Measurements from ENCODE around the gene PCSK5. TPM values are rescaled to one million over a fixed set of nuclear protein-coding genes. Genes with fewer than 3 reads are reported as not detected.

PCSK5 gene
- total RNA-seq, 1 experiment from 2014 or later: 6.9 TPM

GRCh38 chr9:76267284-76267652 is 376.8 kb downstream of the PCSK5 start:
- DNase-seq (ENCODE audit: low read depth, low spot score): no peak
- intact Hi-C loops (cut with micrococcal nuclease): no loop called here
- POLR2A ChIA-PET: no interaction called here
- RAD21 ChIA-PET (ENCODE audit: low non-redundant PET in 1 of 2, low total read pairs in 2 of 2, uncharacterized antibody in 2 of 2, unreplicated experiment in 2 of 2): no interaction called here
- CTCF ChIA-PET: no interaction called here
- Histone ChIP-seq H3K9me2 (ENCODE audit: insufficient read depth) (no peaks in the 10 kb centered on the region), H3K36me3 (ENCODE audit: control insufficient read depth in 1 of 2, insufficient read depth in 2 of 2, low read length in 2 of 2) (no peaks in the 10 kb centered on the region), H3K4me2 (ENCODE audit: low read length) (no peak overlapping the region), H4K20me1 (ENCODE audit: insufficient read depth) (no peaks in the 10 kb centered on the region), H3K27ac (ENCODE audit: low read depth, low read length) (no peak overlapping the region), H3K9ac (ENCODE audit: low read length) (no peak overlapping the region), H3K4me1 (ENCODE audit: control insufficient read depth in 1 of 2, insufficient read depth in 2 of 2, low read length in 2 of 2) (no peaks in the 10 kb centered on the region), H3K79me2 (ENCODE audit: insufficient read depth, low read length) (no peaks in the 10 kb centered on the region), H3K9me3 (ENCODE audit: control insufficient read depth in 1 of 2, insufficient read depth in 1 of 2, low read depth in 1 of 2, low read length in 2 of 2) (no peaks in the 10 kb centered on the region), H3K27me3 (ENCODE audit: insufficient read depth, low read length) (0 out of 2 replicates have a peak, but pooled peaks cover 3% of the 10 kb centered on the region), H2AFZ (ENCODE audit: low read depth, low read length, poor library complexity, severe bottlenecking) (no peak overlapping the region), H3K4me3 (replicated peaks in 1 of 2; ENCODE audit: low read depth in 1 of 2, low read length in 2 of 2) (no peak overlapping the region)
- BruUV-seq (replicated peaks): no TSS peak
- no peak for ATAC-seq
- TF ChIP-seq ZNF274 (IDR thresholded peaks at IDR 0.05; ENCODE audit: low read depth, low read length) (no peak), MAX (IDR thresholded peaks at IDR 0.05) (no peak), JUND (IDR thresholded peaks at IDR 0.05) (no peak), EZH2 (IDR thresholded peaks at IDR 0.05) (no peak), CTCF (IDR thresholded peaks at IDR 0.05 in 2 of 3, conservative IDR thresholded peaks at IDR 0.05 in 1 of 3; ENCODE audit: borderline replicate concordance in 1 of 3, insufficient read depth in 1 of 3, low read depth in 2 of 3, low read length in 2 of 3) (no peak), POLR2A (IDR thresholded peaks at IDR 0.05; ENCODE audit: borderline replicate concordance, extremely low read depth, insufficient read depth, insufficient read length) (no peak), CBX3 (IDR thresholded peaks at IDR 0.05; ENCODE audit: low read depth) (no peak), EGR1 (IDR thresholded peaks at IDR 0.05; ENCODE audit: low read depth) (no peak)

GRCh38 chr9:76269789-76270188 is 379.3 kb downstream of the PCSK5 start:
- Histone ChIP-seq H3K9me2 (ENCODE audit: insufficient read depth) (no peaks in the 10 kb centered on the region), H2AFZ (ENCODE audit: low read depth, low read length, poor library complexity, severe bottlenecking) (no peak overlapping the region), H3K4me1 (ENCODE audit: control insufficient read depth in 1 of 2, insufficient read depth in 2 of 2, low read length in 2 of 2) (no peaks in the 10 kb centered on the region), H3K27ac (ENCODE audit: low read depth, low read length) (no peak overlapping the region), H3K79me2 (ENCODE audit: insufficient read depth, low read length) (no peaks in the 10 kb centered on the region), H4K20me1 (ENCODE audit: insufficient read depth) (no peaks in the 10 kb centered on the region), H3K27me3 (ENCODE audit: insufficient read depth, low read length) (0 out of 2 replicates have a peak, but pooled peaks cover 9% of the 10 kb centered on the region), H3K4me2 (ENCODE audit: low read length) (no peak overlapping the region), H3K36me3 (ENCODE audit: control insufficient read depth in 1 of 2, insufficient read depth in 2 of 2, low read length in 2 of 2) (no peaks in the 10 kb centered on the region), H3K9ac (ENCODE audit: low read length) (no peak overlapping the region), H3K9me3 (ENCODE audit: control insufficient read depth in 1 of 2, insufficient read depth in 1 of 2, low read depth in 1 of 2, low read length in 2 of 2) (no peaks in the 10 kb centered on the region), H3K4me3 (replicated peaks in 1 of 2; ENCODE audit: low read depth in 1 of 2, low read length in 2 of 2) (no peak overlapping the region)
- no TSS peak for BruUV-seq (replicated peaks)
- ChIA-PET CTCF (no interaction called here), RAD21 (ENCODE audit: low non-redundant PET in 1 of 2, low total read pairs in 2 of 2, uncharacterized antibody in 2 of 2, unreplicated experiment in 2 of 2) (no interaction called here), POLR2A (no interaction called here)
- DNase-seq (ENCODE audit: low read depth, low spot score) (no peak), ATAC-seq (no peak)
- intact Hi-C loops (cut with micrococcal nuclease): no loop called here
- TF ChIP-seq SRF (IDR thresholded peaks at IDR 0.05; ENCODE audit: low read depth) (no peak), EZH2 (IDR thresholded peaks at IDR 0.05) (no peak), FOSL1 (IDR thresholded peaks at IDR 0.05; ENCODE audit: low read depth) (no peak), TCF7L2 (IDR thresholded peaks at IDR 0.05; ENCODE audit: borderline replicate concordance, extremely low read depth, insufficient read depth, insufficient read length) (no peak), JUND (IDR thresholded peaks at IDR 0.05) (no peak), CTCF (IDR thresholded peaks at IDR 0.05 in 2 of 3, conservative IDR thresholded peaks at IDR 0.05 in 1 of 3; ENCODE audit: borderline replicate concordance in 1 of 3, insufficient read depth in 1 of 3, low read depth in 2 of 3, low read length in 2 of 3) (no peak), ZNF274 (IDR thresholded peaks at IDR 0.05; ENCODE audit: low read depth, low read length) (no peak), CBX3 (IDR thresholded peaks at IDR 0.05; ENCODE audit: low read depth) (no peak), SIN3A (IDR thresholded peaks at IDR 0.05; ENCODE audit: low read depth) (no peak), EGR1 (IDR thresholded peaks at IDR 0.05; ENCODE audit: low read depth) (no peak)
